Calu3 (cell line): ENCODE results near the gene ANKRD1. TPM values are rescaled to one million over a fixed set of nuclear protein-coding genes. Genes with fewer than 3 reads are reported as not detected.
A peak's percentile ranks its signal among the peaks of the same experiment; 100 is the strongest.

Source experiments
- BruUV-seq: library from RNA; stranded (reverse); fragments of 400-500 nt; replicated peaks from 2 replicates; lab custom pipeline; 2021; lab: Mats Ljungman, UMichigan
- CTCF ChIA-PET: fragments of 300-600 bp; sonication (Branson Sonifier 250); formaldehyde crosslinking; loops from one replicate; lab custom pipeline; 2022; ENCODE audit warnings: antibody characterized with exemption; lab: Charles Lee
- DNase-seq: peaks from one replicate; pipeline ENCODE4 v3.0.0; 2022
- H3K27ac Mint-ChIP-seq: one replicate; pipeline ENCODE4 v1.8.0; 2022; ENCODE audit warnings: mixed read lengths; ENCODE audit not compliant: unreplicated experiment
- H3K27me3 Mint-ChIP-seq: one replicate; pipeline ENCODE4 v1.8.0; 2022; ENCODE audit warnings: mixed read lengths; ENCODE audit not compliant: unreplicated experiment
- H3K36me3 Mint-ChIP-seq: one replicate; pipeline ENCODE4 v1.8.0; 2022; ENCODE audit warnings: mild to moderate bottlenecking, moderate library complexity, mixed read lengths; ENCODE audit not compliant: insufficient read depth, unreplicated experiment
- H3K4me1 Mint-ChIP-seq: one replicate; pipeline ENCODE4 v1.8.0; 2022; ENCODE audit warnings: mild to moderate bottlenecking, low read depth, mixed read lengths; ENCODE audit not compliant: unreplicated experiment
- H3K4me3 Mint-ChIP-seq: one replicate; pipeline ENCODE4 v1.8.0; 2022; ENCODE audit warnings: mild to moderate bottlenecking, low read depth, moderate library complexity, mixed read lengths; ENCODE audit not compliant: unreplicated experiment
- H3K9me3 Mint-ChIP-seq: one replicate; pipeline ENCODE4 v1.8.0; 2022; ENCODE audit warnings: low read depth, mixed read lengths; ENCODE audit not compliant: unreplicated experiment
- intact Hi-C: fragments of 100-400 bp; cut with micrococcal nuclease; formaldehyde crosslinking; loops from one replicate; pipeline ENCODE4 v1.10.0; 2022; ENCODE audit not compliant: unreplicated experiment
- total RNA-seq: library from RNA; stranded (reverse); gene quantifications from 2 replicates; pipeline ENCODE4 v1.2.3, GENCODE V29; 2022
- TF ChIP-seq, protein P1 (sequence below): fragments of 200-600 bp; IDR thresholded peaks from one replicate; pipeline ENCODE4 v1.8.0; 2022; ENCODE audit warnings: antibody characterized with exemption; ENCODE audit not compliant: unreplicated experiment

ANKRD1 gene
- total RNA-seq, 1 experiment from 2014 or later: 6.2 TPM

GRCh38 chr10:90866050-90866598, 54.8 kb downstream of the ANKRD1 start:
- Mint-ChIP-seq H3K9me3 (peaks cover 3% of the 10 kb centered on the region), H3K27ac (no peak overlapping the region), H3K27me3 (peaks cover 58% of the 10 kb centered on the region), H3K4me3 (no peak overlapping the region), H3K36me3 (no peaks in the 10 kb centered on the region), H3K4me1 (no peaks in the 10 kb centered on the region)
- no peak for DNase-seq
- intact Hi-C loops: loop anchor here (10.0 kb wide), 1 partner anchor 1071 kb away; no protein-coding TSS in a partner anchor
- TF ChIP-seq, protein P1, sequence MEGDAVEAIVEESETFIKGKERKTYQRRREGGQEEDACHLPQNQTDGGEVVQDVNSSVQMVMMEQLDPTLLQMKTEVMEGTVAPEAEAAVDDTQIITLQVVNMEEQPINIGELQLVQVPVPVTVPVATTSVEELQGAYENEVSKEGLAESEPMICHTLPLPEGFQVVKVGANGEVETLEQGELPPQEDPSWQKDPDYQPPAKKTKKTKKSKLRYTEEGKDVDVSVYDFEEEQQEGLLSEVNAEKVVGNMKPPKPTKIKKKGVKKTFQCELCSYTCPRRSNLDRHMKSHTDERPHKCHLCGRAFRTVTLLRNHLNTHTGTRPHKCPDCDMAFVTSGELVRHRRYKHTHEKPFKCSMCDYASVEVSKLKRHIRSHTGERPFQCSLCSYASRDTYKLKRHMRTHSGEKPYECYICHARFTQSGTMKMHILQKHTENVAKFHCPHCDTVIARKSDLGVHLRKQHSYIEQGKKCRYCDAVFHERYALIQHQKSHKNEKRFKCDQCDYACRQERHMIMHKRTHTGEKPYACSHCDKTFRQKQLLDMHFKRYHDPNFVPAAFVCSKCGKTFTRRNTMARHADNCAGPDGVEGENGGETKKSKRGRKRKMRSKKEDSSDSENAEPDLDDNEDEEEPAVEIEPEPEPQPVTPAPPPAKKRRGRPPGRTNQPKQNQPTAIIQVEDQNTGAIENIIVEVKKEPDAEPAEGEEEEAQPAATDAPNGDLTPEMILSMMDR: no peak
- CTCF ChIA-PET: interaction anchor here (0.6 kb wide), 1 partner anchor 867 kb away, joined by 4 read pairs; no protein-coding TSS in a partner anchor
- BruUV-seq: no TSS peak

- CTCF ChIA-PET: interaction anchor here (0.6 kb wide), 2 partner anchors 855 to 866 kb away, joined by 3 to 4 read pairs; no protein-coding TSS in a partner anchor
- intact Hi-C loops: loop anchor here (10.0 kb wide), 1 partner anchor 1071 kb away; no protein-coding TSS in a partner anchor
- TF ChIP-seq, protein P1: no peak
- H3K4me3 Mint-ChIP-seq: no peak overlapping the region
- no TSS peak for BruUV-seq
- peaks cover 58% of the 10 kb centered on the region for H3K27me3 Mint-ChIP-seq
- H3K4me1 Mint-ChIP-seq: no peaks in the 10 kb centered on the region
- DNase-seq: no peak
- H3K9me3 Mint-ChIP-seq: peaks cover 3% of the 10 kb centered on the region
- no peaks in the 10 kb centered on the region for H3K36me3 Mint-ChIP-seq
- no peak overlapping the region for H3K27ac Mint-ChIP-seq
These were observed 55.5 kb downstream of the ANKRD1 start for GRCh38 chr10:90865401-90865800.

DNA sequence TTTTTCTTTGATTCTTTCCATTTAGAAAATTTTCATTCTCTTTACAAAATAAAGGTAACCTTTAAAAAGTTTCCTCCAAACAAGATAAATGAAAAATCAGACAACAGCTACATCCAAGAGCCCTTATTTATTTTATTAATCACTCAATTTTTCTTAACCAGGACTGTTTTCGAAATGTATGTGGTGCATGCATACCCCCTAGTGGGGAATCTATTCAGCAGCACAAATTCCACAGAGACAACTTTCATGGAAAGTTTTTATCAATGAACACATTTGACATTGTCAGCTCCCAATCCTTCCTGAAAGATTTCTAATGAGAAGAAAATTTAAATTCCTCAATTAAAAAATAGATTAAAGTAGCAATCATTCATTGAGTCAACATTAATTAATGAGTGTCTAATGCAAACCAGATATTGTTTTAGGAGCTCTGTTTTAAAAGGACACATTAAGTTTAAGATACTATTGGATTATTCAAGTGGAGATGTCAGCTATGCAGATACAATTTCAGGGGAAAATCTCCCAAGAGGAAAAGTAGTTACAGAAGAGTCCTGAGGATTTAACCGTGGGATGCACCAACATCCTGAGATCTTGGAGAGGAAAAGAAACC, 57.9 kb downstream of the ANKRD1 start:
- peak; percentile 9 for DNase-seq
- Mint-ChIP-seq H3K36me3 (peaks cover 4% of the 10 kb centered on the region), H3K4me1 (no peaks in the 10 kb centered on the region), H3K9me3 (no peaks in the 10 kb centered on the region), H3K4me3 (no peak overlapping the region), H3K27ac (no peak overlapping the region), H3K27me3 (peaks cover 35% of the 10 kb centered on the region)
- CTCF ChIA-PET: no interaction called here
- BruUV-seq: no TSS peak
- intact Hi-C loops: loop anchor here (1.0 to 10.0 kb wide), 3 partner anchors 108 to 1068 kb away; no protein-coding TSS in a partner anchor
- TF ChIP-seq, protein P1: peak; percentile 41

Other genes starting within 250 kb of the ANKRD1 start
- 0.12 TPM in 1 of 2 replicates, not detected in the other for gene HTR7, start 63.0 kb downstream of the ANKRD1 start, total RNA-seq
- gene RPP30, start 49.1 kb downstream of the ANKRD1 start, total RNA-seq: 27.3 and 36.6 TPM in 2 replicates